IMR-90 (cell line): ENCODE results near the gene SLC35F3. TPM values are rescaled to one million over a fixed set of nuclear protein-coding genes. Genes with fewer than 3 reads are reported as not detected.

Experiments used
- ATAC-seq: fragments of 200-7000 bp; cut with Tn5 transposase; 2 replicates; pipeline ENCODE4 v1.9.1; 2020; ENCODE audit warnings: low read depth, mild to moderate bottlenecking, moderate library complexity
- BruUV-seq: library from RNA; stranded (reverse); fragments of 400-500 nt; replicated peaks from 2 replicates; lab custom pipeline; 2021; lab: Mats Ljungman, UMichigan
- CTCF ChIA-PET: fragments of 300-600 bp; formaldehyde crosslinking; extraction: SDS; loops from one replicate; lab custom pipeline; 2021; ENCODE audit warnings: antibody characterized with exemption; lab: Yijun Ruan, JAX
- POLR2A ChIA-PET: fragments of 300-600 bp; sonication (Branson Sonifier 250); formaldehyde crosslinking; loops from one replicate; lab custom pipeline; 2022; ENCODE audit warnings: antibody characterized with exemption; ENCODE audit not compliant: unreplicated experiment; lab: Charles Lee
- DNase-seq: peaks from one replicate; pipeline ENCODE4 v3.0.0; 2013
- H2AFZ ChIP-seq: replicated peaks from 2 replicates; pipeline ENCODE3; 2013; ENCODE audit warnings: low read length, mild to moderate bottlenecking; ENCODE audit not compliant: poor library complexity
- H2AK5ac ChIP-seq: 2 replicates; pipeline ENCODE4 v1.6.1; 2013; ENCODE audit warnings: low read depth, low read length, inconsistent platforms
- H2AK9ac ChIP-seq: replicated peaks from 2 replicates; pipeline ENCODE3; 2013; ENCODE audit warnings: mild to moderate bottlenecking, low read depth, low read length, moderate library complexity; ENCODE audit not compliant: poor library complexity
- H2BK120ac ChIP-seq: 2 replicates; pipeline ENCODE4 v1.6.1; 2013; ENCODE audit warnings: low read depth, low read length, inconsistent platforms
- H2BK15ac ChIP-seq: 3 replicates; pipeline ENCODE4 v1.6.1; 2013; ENCODE audit warnings: low read depth, low read length, inconsistent platforms
- H2BK20ac ChIP-seq: 2 replicates; pipeline ENCODE4 v1.6.1; 2013; ENCODE audit warnings: low read depth, mild to moderate bottlenecking, inconsistent platforms, low read length, moderate library complexity
- H2BK5ac ChIP-seq: 2 replicates; pipeline ENCODE4 v1.6.1; 2013; ENCODE audit warnings: mild to moderate bottlenecking, low read depth, low read length, inconsistent platforms; ENCODE audit not compliant: poor library complexity, severe bottlenecking
- H3K14ac ChIP-seq: replicated peaks from 2 replicates; pipeline ENCODE4 v1.6.1; 2013; ENCODE audit warnings: low read depth, low read length, inconsistent platforms
- H3K18ac ChIP-seq: 2 replicates; pipeline ENCODE4 v1.6.1; 2013; ENCODE audit warnings: low read depth, low read length, control low read depth
- H3K23ac ChIP-seq: 2 replicates; pipeline ENCODE4 v1.6.1; 2013; ENCODE audit warnings: low read depth, low read length, inconsistent platforms
- H3K27ac ChIP-seq: 2 replicates; pipeline ENCODE4 v1.5.1; 2013; ENCODE audit warnings: mild to moderate bottlenecking, control low read depth, low read length; ENCODE audit not compliant: insufficient read depth
- H3K27me3 ChIP-seq: 2 replicates; pipeline ENCODE4 v1.6.1; 2013; ENCODE audit warnings: low read length; ENCODE audit not compliant: control insufficient read depth, insufficient read depth
- H3K36me3 ChIP-seq: 2 replicates; pipeline ENCODE4 v1.6.1; 2013; ENCODE audit warnings: low read length, mixed read lengths; ENCODE audit not compliant: control insufficient read depth, insufficient read depth
- H3K4ac ChIP-seq: 2 replicates; pipeline ENCODE4 v1.6.1; 2013; ENCODE audit warnings: low read depth, low read length, inconsistent platforms
- H3K4me1 ChIP-seq: 2 replicates; pipeline ENCODE4 v1.6.1; 2013; ENCODE audit warnings: low read length, mixed read lengths; ENCODE audit not compliant: control insufficient read depth, insufficient read depth
- H3K4me2 ChIP-seq: 2 replicates; pipeline ENCODE4 v1.6.1; 2013; ENCODE audit warnings: low read depth, mild to moderate bottlenecking, control low read depth, low read length, moderate library complexity
- H3K4me3 ChIP-seq: 2 replicates; pipeline ENCODE4 v1.5.1; 2013; ENCODE audit warnings: low read depth, mild to moderate bottlenecking, control low read depth, low read length, moderate library complexity; ENCODE audit not compliant: insufficient read depth
- H3K56ac ChIP-seq: 2 replicates; pipeline ENCODE4 v1.6.1; 2013; ENCODE audit warnings: low read length, inconsistent platforms; ENCODE audit not compliant: insufficient read depth; ENCODE audit errors: extremely low read depth
- H3K79me1 ChIP-seq, 2 experiments: 2 replicates each; pipeline ENCODE4 v1.6.1; 2013; ENCODE audit warnings: low read length in 2 of 2, inconsistent platforms in 1 of 2, low read depth in 1 of 2
- H3K9ac ChIP-seq: 2 replicates; pipeline ENCODE4 v1.6.1; 2013; ENCODE audit warnings: low read depth, low read length, control low read depth
- H3K9me1 ChIP-seq: 2 replicates; pipeline ENCODE4 v1.6.1; 2013; ENCODE audit warnings: low read length, inconsistent platforms; ENCODE audit not compliant: insufficient read depth
- H3K9me3 ChIP-seq: 2 replicates; pipeline ENCODE4 v1.6.1; 2013; ENCODE audit warnings: low read length; ENCODE audit not compliant: control insufficient read depth, insufficient read depth
- H4K20me1 ChIP-seq: 2 replicates; pipeline ENCODE4 v1.6.1; 2013; ENCODE audit warnings: low read length, inconsistent platforms; ENCODE audit not compliant: insufficient read depth
- H4K5ac ChIP-seq: 2 replicates; pipeline ENCODE4 v1.6.1; 2013; ENCODE audit warnings: mild to moderate bottlenecking, low read depth, low read length, control low read depth
- H4K8ac ChIP-seq, 2 experiments: 2 replicates each; pipeline ENCODE4 v1.6.1; 2013; ENCODE audit warnings: low read depth in 2 of 2, low read length in 2 of 2, control low read depth in 1 of 2, inconsistent platforms in 1 of 2
- H4K91ac ChIP-seq: 2 replicates; pipeline ENCODE4 v1.6.1; 2013; ENCODE audit warnings: low read depth, low read length, inconsistent platforms; ENCODE audit not compliant: insufficient read depth
- ELK1 ChIP-seq: fragments of 150-350 bp; IDR thresholded peaks from 2 replicates; pipeline ENCODE4 v1.6.1; 2016; ENCODE audit warnings: low read depth, mild to moderate bottlenecking, low read length, moderate library complexity, borderline replicate concordance
- RAD21 ChIP-seq: IDR thresholded peaks from 2 replicates; pipeline ENCODE4 v1.6.1; 2012; ENCODE audit warnings: low read length, improper control_type of control experiment
- dilution Hi-C: fragments of 300-500 bp; cut with HindIII; formaldehyde crosslinking; loops from one replicate; pipeline ENCODE4 v1.14.3; 2018; ENCODE audit warnings: low sequenced_read_pairs; ENCODE audit not compliant: unreplicated experiment
- in situ Hi-C: fragments of 300-500 bp; cut with MboI; formaldehyde crosslinking; loops from 3 replicates; pipeline ENCODE4 v1.14.3; 2019; ENCODE audit warnings: low sequenced_read_pairs, inconsistent platforms, mixed read lengths
- intact Hi-C: fragments of 100-400 bp; cut with micrococcal nuclease; formaldehyde crosslinking; loops from 2 replicates; pipeline ENCODE4 v1.10.0; 2022
- polyA plus RNA-seq, 3 experiments: library from polyadenylated mRNA; depleted of rRNA; stranded (reverse); fragments of >200 nt; gene quantifications; 2 replicates each; pipeline ENCODE4 v1.2.3, GENCODE V29; 2012; ENCODE audit warnings: low replicate concordance in 1 of 3
- total RNA-seq: library from RNA; depleted of rRNA; stranded (reverse); fragments of >200 nt; gene quantifications from 2 replicates; pipeline ENCODE4 v1.2.3, GENCODE V29; 2012

Gene SLC35F3
- total and polyA plus RNA-seq, 2 of the 4 experiments (the other 2 are of a cell fraction), result under 0.01 to 0.17 TPM

GRCh38 chr1:234357831-234358230 is 453.4 kb downstream of the SLC35F3 start:
- Histone ChIP-seq H3K27me3 (0 out of 2 replicates have a peak, but pooled peaks cover 2% of the 10 kb centered on the region), H3K9me1 (no peaks in the 10 kb centered on the region), H3K18ac (no peak overlapping the region), H3K56ac (no peak overlapping the region), H2AK5ac (no peak overlapping the region), H3K14ac (no peak overlapping the region), H3K4ac (no peak overlapping the region), H2BK120ac (no peak overlapping the region), H2BK5ac (no peak overlapping the region), H4K5ac (no peak overlapping the region), H4K20me1 (no peaks in the 10 kb centered on the region), H3K27ac (no peak overlapping the region), H3K4me3 (no peak overlapping the region), H2AFZ (no peak overlapping the region), H4K8ac (no peak overlapping the region), H2AK9ac (no peak overlapping the region), H2BK15ac (no peak overlapping the region), H3K4me1 (no peaks in the 10 kb centered on the region), H3K4me2 (no peak overlapping the region), H3K79me1 (no peaks in the 10 kb centered on the region), H4K91ac (no peak overlapping the region), H3K9me3 (no peaks in the 10 kb centered on the region), H2BK20ac (no peak overlapping the region), H3K9ac (no peak overlapping the region), H3K36me3 (no peaks in the 10 kb centered on the region), H3K23ac (no peak overlapping the region)
- DNase-seq, result no peak
- in situ Hi-C loops, result no loop called here
- ATAC-seq, result no peak
- intact Hi-C loops, result no loop called here
- ChIA-PET CTCF (no interaction called here), POLR2A (no interaction called here)
- no TSS peak for BruUV-seq
- no peak for TF ChIP-seq ELK1
- no peak for TF ChIP-seq RAD21
- dilution Hi-C loops, result no loop called here
